ENCODE results near the gene CHKA.

CHKA gene

DNA sequence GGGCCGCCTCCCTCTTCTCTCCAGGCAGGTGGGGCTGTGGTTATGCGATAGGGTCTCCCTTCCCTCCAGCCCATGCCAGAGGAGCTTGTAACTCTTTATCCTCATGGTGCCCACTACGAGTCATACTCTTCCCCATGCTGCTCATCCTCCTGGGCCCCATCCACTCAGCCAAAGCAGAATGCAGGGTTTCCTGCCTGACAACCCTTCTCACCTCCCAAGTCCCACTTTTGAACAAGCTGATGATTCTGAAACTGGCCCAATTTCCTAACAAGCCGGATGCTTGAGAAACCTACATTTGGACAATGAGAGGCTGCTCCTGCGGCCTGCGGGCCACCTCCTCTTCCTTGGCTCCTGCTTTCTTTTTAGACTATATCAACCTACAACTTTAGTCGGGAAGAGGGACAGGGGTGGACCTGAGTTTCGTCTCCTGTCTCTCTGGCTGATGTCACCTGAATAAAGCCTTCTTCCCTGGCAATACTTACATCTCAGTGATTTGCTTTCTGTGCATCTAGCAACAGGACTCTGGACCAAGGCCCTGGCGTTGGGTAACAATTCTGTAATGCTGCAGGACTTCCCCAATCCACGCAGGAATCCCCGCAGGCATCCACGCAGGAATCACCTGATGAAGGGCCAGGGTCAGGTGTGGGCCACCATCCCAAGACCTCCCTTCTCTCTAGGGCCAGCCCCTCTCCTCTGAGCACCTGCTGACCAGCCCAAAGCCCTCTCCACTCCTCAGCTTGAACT lies 92.2 kb downstream of the CHKA start:
- no peak for DNase-seq

- DNase-seq, result no peak
Observed at GRCh38 chr11:68027667-68028066, 93.5 kb downstream of the CHKA start.

GRCh38 chr11:68026391-68027105 lies 94.6 kb downstream of the CHKA start:
- DNase-seq, result no peak

DNA sequence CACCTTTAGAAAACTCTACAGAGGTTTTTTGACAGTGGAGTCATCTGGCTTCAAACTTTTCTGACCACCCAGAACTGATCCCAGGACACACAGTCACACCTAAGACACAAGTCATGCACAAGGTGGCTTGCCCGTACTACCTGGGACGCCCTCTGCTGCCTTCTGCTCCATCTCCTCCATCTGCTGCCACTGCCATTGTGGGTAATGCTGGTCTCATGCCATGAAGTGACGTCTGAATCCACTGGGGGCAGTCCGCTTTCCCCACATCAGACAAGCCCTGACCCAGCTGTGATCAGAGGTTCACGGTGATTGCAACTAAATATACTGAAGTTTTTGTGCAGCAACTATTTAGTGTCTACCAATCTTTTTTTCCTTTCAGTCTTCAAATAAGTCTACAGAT lies 96.1 kb downstream of the CHKA start:
- no peak for DNase-seq

- no peak for DNase-seq
Observed at GRCh38 chr11:68024508-68024907, 96.7 kb downstream of the CHKA start.

GRCh38 chr11:68022531-68022930 lies 98.7 kb downstream of the CHKA start:
- DNase-seq, result no peak

DNA sequence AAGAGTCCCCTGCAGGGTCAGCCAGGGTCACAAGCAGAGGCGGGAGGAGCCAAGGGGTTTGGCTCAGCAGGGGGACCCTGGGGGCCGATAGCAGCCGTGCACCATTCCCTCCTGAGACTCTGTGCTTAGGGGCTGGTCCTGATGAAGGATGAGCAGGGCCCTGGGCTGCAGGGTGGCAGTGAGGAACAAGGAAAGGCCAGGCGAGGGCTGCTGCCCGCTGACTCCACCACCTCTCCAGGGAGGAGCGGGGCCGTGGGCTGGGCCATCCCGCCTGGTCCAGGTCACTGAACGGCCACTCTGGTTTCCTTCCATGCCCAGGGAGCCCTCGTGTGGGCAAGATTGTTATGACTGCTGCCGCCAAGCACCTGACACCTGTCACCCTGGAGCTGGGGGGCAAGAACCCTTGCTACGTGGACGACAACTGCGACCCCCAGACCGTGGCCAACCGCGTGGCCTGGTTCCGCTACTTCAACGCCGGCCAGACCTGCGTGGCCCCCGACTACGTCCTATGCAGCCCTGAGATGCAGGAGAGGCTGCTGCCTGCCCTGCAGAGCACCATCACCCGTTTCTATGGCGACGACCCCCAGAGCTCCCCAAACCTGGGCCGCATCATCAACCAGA lies 99.9 kb downstream of the CHKA start:
- no peak for DNase-seq

- no peak for DNase-seq
Observed at GRCh38 chr11:68020575-68020974, 100.6 kb downstream of the CHKA start.

DNA sequence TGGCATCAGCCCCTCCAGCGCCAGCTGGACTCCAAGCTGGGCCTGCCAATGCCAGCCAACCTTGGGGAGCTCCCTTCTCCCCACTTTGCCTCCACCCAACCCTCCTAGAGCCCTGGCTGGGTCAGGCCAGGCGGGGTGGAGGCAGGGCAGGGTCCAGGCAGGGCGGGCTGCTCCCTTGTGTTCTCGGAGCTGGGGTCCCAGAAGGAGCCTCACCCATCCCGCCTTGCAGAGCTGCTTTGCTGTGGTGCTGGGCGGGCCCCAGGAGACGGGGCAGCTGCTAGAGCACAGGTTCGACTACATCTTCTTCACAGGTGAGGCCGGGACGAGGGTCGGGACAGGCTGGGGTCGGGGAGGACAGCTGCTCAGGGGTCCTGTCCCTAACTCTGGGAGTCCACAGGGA lies 101.7 kb downstream of the CHKA start:
- no peak for DNase-seq

- DNase-seq, result no peak
Observed at GRCh38 chr11:68018730-68019190, 102.4 kb downstream of the CHKA start.

DNA sequence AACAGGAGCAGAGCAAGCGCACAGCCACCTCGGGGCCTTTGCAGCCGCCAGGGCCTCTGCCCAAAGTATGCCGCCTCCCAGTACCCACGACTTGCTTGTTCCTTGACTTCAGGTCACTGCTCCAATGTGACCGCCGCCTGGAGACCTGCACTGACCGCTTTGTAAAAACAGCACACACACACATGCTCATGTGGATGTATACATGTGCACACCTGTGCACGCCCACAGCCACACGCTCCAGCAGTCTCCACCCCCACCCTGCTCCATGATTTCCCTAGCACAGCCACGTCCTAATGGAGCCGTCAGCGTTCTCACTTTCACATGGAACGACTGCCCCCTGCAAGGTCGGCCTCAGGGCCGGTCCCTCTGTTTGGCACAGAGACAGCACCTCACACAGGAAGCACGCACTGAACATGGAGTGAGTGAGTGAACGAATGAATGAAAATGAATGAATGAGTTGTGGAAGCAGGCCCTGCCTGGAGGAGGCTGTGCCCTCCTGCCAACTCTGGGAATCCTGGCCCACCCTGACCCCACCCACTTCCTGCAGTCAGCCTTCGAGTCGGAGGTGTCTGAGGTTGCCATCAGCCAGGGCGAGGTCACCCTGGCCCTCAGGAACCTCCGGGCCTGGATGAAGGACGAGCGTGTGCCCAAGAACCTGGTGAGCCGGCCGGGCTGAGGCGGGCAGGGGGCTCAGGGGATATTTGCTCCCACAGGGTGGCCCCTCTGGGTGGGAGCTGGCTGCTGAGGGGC lies 103.0 kb downstream of the CHKA start:
- no peak for DNase-seq

DNA sequence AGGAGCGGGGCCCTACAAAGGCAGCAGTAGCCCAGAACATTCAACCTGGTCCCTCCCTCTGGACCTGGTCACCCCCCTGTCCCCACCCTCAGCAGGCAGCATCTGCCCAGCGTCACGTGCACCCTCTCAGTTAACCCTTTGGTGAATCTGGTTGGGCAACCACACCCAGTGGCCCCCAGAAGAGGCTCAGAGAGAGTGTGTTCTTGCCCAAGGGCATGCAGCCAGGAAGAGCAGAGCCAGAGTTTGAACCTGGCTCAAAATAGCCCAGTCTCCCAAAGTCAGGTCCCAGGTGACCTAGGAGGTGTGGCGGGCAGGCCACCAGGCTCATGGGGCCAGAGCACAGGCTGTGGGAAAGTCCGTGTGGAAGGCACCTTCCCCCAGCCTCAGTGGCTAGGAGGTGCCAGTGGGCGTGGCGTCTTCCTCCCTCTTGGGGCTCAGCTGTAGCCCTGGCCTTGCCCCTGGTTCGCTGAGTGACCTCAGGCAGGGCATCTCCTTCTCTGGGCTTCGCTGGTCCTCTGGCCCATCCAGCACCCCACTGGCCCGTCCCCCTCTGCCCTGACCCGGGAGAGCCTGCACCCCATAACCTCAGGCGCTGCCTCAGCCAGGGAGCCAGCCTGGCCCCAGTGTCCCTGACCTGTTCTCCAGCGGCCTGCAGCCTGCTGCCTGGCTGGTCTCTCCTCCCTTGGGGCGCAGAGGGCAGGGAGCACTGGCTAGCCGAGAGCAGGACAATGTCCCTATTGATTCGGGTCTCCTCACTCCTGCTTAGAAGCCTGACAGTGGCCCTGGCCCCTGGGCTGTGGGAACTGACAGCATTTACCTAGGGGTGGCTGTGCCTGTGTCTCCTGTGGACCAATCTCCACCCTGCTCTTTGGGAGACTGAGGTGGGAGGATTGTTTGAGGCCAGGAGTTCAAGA lies 104.0 kb downstream of the CHKA start:
- no peak for DNase-seq

GRCh38 chr11:68016161-68016903 lies 104.9 kb downstream of the CHKA start:
- no peak for DNase-seq

GRCh38 chr11:68015467-68015866 lies 105.7 kb downstream of the CHKA start:
- no peak for DNase-seq

DNA sequence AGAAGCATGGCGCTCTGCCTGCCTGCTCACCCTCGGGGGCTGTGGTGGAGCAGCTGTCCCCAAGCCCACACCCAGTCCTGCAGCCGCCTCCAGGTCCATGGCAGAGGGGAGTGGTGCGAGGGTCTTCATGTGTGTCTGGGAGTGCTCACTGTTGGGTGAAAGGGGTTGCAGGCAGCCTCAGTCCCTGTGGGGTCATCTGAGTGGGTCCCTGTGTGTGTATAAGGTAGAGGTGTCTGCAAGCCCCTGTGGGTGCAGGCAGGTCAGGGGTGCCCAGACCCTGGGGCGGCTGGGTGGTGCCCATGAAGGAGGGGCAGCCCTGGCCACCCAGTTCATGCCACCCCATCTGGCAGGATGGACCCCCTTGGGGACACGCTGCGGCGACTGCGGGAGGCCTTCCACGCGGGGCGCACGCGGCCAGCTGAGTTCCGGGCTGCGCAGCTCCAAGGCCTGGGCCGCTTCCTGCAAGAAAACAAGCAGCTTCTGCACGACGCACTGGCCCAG lies 106.2 kb downstream of the CHKA start:
- DNase-seq, result no peak

- no peak for DNase-seq
Observed at GRCh38 chr11:68014157-68014946, 106.8 kb downstream of the CHKA start.

DNA sequence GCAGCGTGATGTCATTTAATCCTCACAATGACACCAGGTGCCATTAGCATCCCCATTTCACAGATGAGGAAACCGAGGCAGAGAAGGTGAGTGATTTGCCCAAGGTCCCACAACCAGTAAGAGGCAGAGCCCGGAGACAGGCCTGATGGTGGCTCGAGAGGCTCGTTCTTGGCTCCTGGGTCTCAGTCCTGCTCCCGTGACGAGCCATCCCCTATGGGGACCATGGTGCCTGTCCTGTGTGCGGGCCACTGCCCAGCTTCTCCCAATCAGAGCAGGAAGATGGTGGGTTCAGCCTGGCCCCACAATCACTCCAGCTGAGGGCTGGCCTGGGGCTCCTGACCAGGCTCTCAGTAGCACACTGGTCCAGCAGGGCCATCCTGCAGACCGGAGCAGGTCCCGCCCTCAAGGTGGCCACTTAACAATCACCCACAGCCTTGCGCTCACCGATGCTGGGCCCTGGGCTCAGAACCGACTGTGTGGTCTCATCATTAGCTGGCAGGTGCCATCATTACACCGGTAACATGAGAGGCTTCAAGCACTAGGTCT lies 107.5 kb downstream of the CHKA start:
- DNase-seq, result no peak

DNA sequence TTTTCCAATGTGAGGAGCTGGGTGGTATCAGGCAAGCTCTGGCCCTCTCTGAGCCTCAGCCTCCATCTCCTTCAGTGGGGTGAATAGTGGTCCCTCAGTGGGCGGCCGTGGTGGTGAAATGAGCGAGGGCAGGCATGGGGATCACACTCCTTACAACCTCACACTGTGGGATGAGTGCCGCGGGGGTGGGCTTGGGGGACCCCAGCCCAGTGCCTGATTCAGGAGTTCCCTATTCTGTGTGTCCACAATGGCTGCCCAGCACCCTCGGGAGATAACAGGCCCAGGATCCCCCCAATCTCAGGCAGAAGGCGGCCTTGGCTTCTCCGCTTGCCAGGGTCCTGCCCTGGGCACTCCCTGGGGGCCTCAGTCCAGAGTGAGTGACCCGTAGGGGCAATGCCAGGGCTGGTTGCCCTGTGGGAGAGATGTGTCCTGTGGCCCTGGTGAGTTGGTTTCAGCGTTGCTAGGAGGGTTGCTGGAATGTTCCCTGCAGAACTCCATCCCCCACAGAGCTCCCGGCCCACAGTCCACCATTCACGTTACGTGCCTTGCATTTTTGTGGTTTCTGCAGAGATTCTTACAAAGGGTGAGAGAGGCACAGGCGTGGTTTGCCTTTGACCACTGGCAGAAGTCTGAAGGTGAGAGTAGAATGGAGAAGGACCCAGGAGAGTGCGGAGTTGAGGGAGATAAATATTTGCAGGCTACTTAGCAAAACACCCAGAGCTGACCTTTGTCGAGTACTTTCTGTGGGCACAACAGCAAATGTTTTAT lies 108.2 kb downstream of the CHKA start:
- peak; percentile 31 for DNase-seq
